NCI-H82 treated with DMSO at 0.1 percent for 48 hours (cell line): ENCODE data around the gene CTNNA1.
A peak's percentile ranks its signal among the peaks of the same experiment; 100 is the strongest.
"Not testable (repeated sequence)": the region's sequence is repeated elsewhere in the genome, so short reads cannot be mapped to it uniquely, and the experiment has no call there.

Experiments
- DNase-seq: peaks from one replicate; lab custom pipeline; 2025; ENCODE audit not compliant: unreplicated experiment; lab: John Stamatoyannopoulos, UW

Gene CTNNA1

GRCh38 chr5:138807182-138807581 is 54.0 kb downstream of the CTNNA1 start:
- DNase-seq: no peak

- no peak for DNase-seq
Observed at GRCh38 chr5:138809391-138809790, 56.2 kb downstream of the CTNNA1 start.

- not testable (repeated sequence) for DNase-seq
Observed at GRCh38 chr5:138810861-138811260, 57.6 kb downstream of the CTNNA1 start.

- DNase-seq: no peak
Observed at GRCh38 chr5:138815529-138815928, 62.3 kb downstream of the CTNNA1 start.

DNA sequence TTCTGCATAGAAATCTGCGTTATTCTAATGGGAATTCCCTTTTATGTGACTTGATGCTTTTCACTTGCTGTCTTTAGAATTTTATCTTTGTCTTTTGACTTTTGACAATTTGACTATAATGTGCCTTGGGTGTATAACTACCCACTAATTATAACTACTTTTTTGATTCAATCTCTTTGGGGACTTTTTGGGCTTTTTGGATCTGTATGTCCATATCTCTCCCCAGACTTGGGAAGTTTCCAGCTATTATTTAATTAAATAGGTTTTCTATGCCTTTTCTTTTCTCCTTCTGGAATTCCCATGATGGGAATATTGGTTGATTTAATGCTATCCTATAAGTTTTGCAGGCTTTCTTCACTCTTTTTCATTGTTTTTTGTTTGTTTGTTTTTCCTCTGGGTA is 64.0 kb downstream of the CTNNA1 start:
- no peak for DNase-seq

DNA sequence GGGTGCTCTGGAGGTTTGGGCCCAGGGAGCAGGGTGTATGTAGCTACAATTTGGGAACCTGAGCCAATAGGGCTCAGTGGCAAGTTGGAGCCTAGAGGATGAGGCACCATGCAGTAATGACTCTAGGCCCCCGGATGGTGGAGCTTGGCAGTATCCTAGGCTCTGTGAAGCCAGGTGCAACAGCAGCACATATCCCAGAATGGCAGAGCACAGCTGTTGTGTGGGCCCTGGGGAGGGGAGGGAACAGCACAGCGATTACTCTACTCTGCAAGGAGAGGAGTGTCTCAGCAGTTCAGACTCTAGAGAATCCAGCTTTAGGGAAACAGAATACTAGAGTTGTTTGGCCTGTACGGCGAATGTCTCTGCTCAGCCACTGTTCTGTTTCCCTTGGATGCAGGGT is 65.9 kb downstream of the CTNNA1 start:
- peak; percentile 29 for DNase-seq

GRCh38 chr5:138820695-138821094 is 67.5 kb downstream of the CTNNA1 start:
- no peak for DNase-seq

DNA sequence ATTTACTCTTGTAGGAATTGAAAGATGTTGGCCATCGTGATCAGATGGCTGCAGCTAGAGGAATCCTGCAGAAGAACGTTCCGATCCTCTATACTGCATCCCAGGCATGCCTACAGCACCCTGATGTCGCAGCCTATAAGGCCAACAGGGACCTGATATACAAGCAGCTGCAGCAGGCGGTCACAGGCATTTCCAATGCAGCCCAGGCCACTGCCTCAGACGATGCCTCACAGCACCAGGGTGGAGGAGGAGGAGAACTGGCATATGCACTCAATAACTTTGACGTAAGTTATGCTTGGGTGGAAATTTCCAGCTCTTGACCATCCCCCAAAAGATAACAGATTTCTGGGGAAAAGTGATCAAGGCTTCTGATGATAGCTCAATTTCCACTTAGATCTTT is 71.3 kb downstream of the CTNNA1 start:
- DNase-seq: no peak

DNA sequence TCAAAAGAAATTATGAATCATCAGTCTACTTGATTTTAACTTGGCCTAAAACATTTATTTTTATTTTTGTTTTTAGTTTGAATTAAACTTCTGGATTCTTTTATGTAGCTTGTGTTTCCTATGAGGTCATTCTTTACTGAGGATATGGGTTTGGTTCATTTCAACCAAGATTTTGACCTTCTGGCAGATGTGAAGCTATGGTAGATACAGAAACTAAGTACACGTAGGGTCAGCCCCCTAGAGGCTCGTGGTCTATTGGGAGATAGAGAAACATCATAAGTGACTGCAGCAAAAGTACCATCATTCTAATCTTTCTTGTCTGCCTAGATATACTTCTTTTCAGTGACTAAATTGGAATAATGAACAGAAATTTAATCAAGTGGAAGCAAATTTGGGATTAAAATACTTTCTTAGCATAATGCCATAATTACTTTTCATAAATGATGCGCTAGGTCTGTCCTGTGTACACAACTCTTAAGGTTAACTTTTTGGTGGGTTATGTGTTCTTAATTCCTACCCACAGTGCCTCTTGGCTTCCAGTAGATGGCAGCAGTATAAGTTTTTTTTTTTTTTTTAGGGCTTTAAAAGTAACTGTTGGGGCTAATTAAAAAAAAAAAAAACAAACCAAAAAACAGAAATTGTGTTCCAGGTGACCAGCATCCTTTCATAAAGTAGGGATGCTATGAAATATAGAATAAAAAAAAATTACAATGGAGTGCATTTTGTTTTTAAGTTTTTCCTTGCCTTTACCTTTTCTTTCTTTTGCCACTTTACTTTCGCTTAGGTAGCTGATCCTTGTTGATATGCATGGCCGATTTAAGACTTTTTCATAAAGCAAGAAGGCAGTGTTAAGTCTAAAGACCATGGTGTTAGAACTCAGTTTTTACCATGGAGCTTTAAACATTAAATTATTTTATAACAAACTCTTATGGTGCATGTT is 72.0 kb downstream of the CTNNA1 start:
- no peak for DNase-seq

DNA sequence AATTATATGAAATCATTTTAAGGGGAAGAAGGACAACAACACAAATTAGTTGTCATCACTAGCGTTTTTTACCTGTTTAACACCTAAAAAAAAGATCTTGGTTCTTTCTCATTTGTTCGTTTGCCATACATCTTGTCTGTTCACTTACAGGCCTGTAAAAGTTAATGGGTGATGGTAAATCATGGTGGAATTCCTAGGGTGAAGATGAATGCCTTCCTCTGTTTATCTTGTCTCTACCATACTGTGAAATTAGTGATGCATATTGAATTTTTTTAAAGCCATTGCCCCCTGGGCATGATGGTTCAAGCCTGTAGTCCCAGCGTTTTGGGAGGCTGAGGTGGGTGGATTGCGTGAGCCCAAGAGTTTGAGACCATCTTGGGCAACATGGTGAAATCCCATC is 75.3 kb downstream of the CTNNA1 start:
- DNase-seq: no peak

- DNase-seq: no peak
Observed at GRCh38 chr5:138829341-138829740, 76.1 kb downstream of the CTNNA1 start.

DNA sequence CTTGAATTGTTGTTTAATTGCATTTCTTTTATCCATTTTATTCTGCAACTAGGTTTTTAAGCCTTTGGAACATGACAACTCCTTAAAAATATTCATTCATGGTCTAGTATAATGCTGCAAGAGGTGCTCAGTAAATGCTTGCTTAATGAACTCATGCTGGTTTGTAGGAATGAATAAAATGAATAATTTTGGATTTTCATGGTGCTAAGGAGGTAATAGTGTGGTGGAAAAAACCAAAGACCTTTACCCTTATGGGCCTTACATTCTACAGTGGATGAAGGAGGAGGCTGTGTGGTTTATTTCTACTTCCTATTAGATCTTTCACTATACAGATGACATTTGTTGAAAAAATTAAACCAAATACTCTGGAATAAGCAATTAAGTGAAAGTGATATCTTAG is 78.5 kb downstream of the CTNNA1 start:
- DNase-seq: no peak

DNA sequence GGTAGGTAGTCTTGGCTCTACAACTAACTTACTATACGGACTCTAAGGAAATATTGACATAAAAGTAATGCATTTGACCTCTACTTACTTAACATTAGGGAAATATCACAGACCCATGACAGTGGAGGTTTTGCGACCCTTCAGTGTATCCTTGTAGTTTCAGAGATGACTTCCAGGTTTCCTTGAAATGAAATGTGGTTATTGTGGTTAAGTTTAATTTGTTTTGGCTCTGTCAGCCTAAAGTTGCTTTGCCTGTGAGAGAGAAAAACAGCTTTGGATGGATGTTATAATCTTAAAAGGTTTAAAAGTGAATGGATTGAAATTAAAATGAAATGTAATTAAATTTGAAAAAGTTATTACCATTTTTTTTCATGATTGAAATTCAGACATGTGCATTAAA is 79.0 kb downstream of the CTNNA1 start:
- no peak for DNase-seq

DNA sequence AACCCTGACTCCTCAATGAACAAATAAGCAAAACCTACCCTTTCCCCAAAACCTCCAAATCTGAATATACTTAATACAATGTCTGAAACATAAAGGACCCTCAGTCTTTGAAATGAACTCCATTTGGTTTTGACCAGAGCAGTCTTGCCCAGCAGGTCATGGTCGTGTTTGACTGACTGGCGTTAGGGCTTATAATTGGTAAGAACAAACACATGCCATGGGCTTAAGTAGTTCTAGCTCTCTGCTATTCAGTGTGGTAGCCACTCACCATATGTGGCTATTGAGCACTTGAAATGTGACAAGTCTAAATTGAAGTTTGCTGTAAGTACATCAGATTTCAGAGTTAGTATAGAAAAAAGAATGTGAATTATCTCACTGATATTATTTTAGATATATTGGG is 79.9 kb downstream of the CTNNA1 start:
- DNase-seq: no peak

DNA sequence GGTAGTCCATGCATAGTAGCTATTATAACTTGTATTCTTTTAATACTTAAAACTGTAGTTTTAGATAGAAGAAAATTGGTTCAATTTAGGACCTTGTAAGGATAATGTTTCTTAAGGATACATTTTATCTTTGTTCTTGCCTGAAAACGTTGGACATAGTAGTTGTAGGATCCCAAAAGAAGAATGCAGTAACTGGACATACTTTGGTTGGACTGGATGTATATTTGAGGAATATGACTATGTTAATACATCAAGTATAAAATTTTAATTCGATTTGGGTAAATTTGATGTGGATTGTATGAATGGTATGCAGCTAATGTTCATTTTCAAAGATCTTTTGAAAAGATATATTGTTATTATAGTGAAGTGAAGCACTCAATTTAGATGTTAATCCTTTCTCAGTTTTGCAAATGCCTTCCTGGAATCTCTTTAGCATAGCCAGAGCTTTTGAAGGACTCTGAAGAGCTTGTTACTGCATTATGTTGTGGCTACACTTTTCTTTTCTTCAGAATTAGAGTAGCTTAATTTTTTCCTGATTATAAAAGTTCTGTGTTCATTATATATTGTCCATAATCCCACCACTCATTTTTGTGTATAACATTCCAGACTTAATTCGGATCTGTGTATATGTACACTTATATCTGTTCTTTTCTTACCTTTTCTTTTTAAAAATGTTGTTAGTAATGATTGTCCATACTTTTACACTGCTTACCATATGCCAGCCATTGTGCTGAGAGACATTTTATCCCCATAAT is 80.7 kb downstream of the CTNNA1 start:
- no peak for DNase-seq

DNA sequence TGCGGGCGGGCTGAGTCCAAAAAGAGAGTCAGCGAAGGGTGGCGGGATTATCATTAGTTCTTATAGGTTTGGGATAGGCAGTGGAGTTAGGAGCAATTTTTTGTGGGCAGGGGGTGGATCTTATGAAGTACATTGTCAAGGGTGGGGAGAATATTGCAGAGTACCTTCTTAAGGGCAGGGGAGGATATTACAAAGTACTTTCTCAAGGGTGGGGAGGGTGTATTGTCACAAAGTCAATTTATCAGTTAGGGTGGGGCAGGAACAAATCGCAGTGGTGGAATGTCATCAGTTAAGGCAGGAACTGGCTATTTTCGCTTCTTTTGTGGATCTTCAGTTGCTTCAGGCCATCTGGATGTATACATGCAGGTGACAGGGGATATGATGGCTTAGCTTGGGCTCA is 81.6 kb downstream of the CTNNA1 start:
- DNase-seq: not testable (repeated sequence)

DNA sequence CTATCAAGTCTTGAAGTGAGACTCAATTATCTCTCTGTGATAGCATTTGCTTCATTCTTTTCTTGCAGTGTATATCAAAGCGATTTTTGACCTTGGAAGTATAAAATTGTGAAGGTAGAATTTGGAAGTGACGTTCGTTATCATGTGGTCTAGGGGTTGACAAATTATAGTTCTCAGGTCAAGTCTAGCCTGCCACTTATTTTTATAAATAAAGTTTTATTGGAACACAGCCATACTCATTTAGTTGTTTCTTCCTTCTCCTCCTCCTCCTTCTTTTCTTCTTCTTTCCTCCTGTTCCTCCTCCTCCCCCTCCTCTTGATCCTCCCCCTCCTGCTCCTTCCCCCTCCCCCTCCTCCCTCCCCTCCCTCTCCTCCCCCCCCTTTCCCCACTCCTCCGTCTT is 83.9 kb downstream of the CTNNA1 start:
- no peak for DNase-seq

GRCh38 chr5:138840103-138840502 is 86.9 kb downstream of the CTNNA1 start:
- no peak for DNase-seq

GRCh38 chr5:138841531-138841930 is 88.3 kb downstream of the CTNNA1 start:
- DNase-seq: no peak

DNA sequence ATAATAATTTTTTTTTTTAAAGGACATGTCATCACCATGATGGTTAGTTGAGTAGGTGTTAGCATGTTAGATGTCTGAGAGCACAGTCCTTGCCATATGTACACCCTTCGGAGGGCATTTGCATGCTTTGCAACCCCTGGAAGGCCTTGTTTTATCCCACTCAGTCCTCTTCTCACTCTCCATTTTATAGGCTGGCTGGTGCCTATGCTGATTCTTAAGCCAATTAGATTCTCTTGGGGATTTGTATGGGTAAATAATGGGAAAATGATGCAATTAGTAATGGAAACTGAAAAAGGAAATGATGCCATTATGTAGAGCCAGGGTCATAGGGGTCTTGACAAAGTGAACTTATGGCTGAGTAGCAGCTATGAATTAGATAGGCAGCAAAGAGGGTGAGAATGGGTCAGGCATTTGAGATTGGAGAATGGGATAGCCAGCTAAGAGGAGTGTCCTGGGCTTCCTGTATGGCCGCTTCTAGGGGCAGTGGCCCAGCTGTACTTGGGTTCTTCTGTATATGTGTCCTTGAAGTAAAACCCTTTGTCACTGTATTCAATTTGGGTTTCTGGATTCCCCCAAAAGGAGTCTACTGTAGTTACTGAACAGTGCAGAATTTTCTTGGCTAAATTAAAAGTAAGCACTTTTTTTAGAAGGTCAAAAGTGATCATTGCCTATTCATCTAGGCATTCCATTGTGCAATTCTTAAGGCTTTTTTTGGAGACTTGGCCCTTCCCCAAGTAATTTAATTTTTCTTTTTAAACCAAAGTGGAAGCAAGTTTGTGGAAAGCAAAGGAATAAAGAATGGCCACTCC is 90.3 kb downstream of the CTNNA1 start:
- peak; percentile 13 for DNase-seq

- DNase-seq: no peak
Observed at GRCh38 chr5:138844125-138844461, 90.9 kb downstream of the CTNNA1 start.
